Gastrocnemius medialis (tissue), 4 donors: Measurements from ENCODE around the gene ZMYM2. TPM values are rescaled to one million over a fixed set of nuclear protein-coding genes. Genes with fewer than 3 reads are reported as not detected.

Experiments used
- ATAC-seq, 2 donors: fragments of 150-250 bp; one replicate each; pipeline ENCODE4 v1.9.1; 2016
- DNase-seq, 2 donors: peaks; one replicate each; pipeline ENCODE4 v3.0.0-alpha.2; 2019
- H3K27ac ChIP-seq, 4 donors: fragments of 200-600 bp; sonication (generic); 1 replicate in 1 of 4; 2 replicates in 3 of 4; pipeline ENCODE4 v1.5.1; 2016 to 2018; ENCODE audit warnings: mild to moderate bottlenecking in 2 of 4, moderate library complexity in 1 of 4
- H3K27me3 ChIP-seq, 3 donors: fragments of 200-600 bp; sonication (generic) in 2 of 3; 1 replicate in 1 of 3; 2 replicates in 2 of 3; pipeline versions ENCODE4 v1.5.1 to v1.6.0; 2016 to 2019; ENCODE audit warnings: mild to moderate bottlenecking in 1 of 3, moderate library complexity in 1 of 3
- H3K36me3 ChIP-seq, 2 donors: fragments of 200-600 bp; sonication (generic) in 1 of 2; one replicate each; pipeline ENCODE4 v1.5.1; 2017 to 2018
- H3K4me1 ChIP-seq, 2 donors: fragments of 200-600 bp; sonication (generic) in 1 of 2; one replicate each; pipeline ENCODE4 v1.5.1; 2016 to 2017; ENCODE audit warnings: mild to moderate bottlenecking in 2 of 2
- H3K4me3 ChIP-seq, 4 donors: fragments of 200-600 bp; sonication (generic) in 3 of 4; 1 replicate in 1 of 4; 2 replicates in 3 of 4; pipeline ENCODE4 v1.5.1; 2016 to 2019; ENCODE audit warnings: mild to moderate bottlenecking in 2 of 4
- H3K9me3 ChIP-seq, 3 donors: fragments of 200-600 bp; sonication (generic) in 2 of 3; 1 replicate in 1 of 3; 2 replicates in 2 of 3; pipeline ENCODE4 v1.5.1; 2016 to 2019
- CTCF ChIP-seq, 5 experiments: fragments of 450-650 bp in 3 of 5; fragments of 200-600 bp in 2 of 5; sonication (generic) in 2 of 5; IDR thresholded peaks in 4 of 5; conservative IDR thresholded peaks in 1 of 5; 1 replicate in 4 of 5; 2 replicates in 1 of 5; pipeline ENCODE4 v1.5.1; 2016 to 2019; ENCODE audit warnings: antibody characterized with exemption in 5 of 5, mild to moderate bottlenecking in 3 of 5, moderate library complexity in 3 of 5
- POLR2A ChIP-seq, 2 donors: fragments of 450-650 bp; IDR thresholded peaks; one replicate each; pipeline ENCODE4 v1.6.1; 2017; ENCODE audit warnings: antibody characterized with exemption in 2 of 2, mild to moderate bottlenecking in 2 of 2, moderate library complexity in 2 of 2
- in situ Hi-C, 4 donors: fragments of 200-750 bp; cut with MboI; loops; one replicate each; pipeline versions ENCODE4 v1.15.0 to v1.8.0; 2017; ENCODE audit warnings: low sequenced_read_pairs in 4 of 4
- intact Hi-C: fragments of 100-400 bp; cut with DNase I; formaldehyde crosslinking; loops from one replicate; pipeline ENCODE4 v1.15.1; 2023; ENCODE audit warnings: low total_unique reads
- total RNA-seq, 4 donors: library from RNA; depleted of rRNA; stranded (reverse); fragments of >200 nt; gene quantifications; one replicate each; pipeline versions ENCODE4 v1.1.0 to v1.2.3, GENCODE V29; 2016

Gene ZMYM2
- total RNA-seq, 4 donors from 2014 or later, result 35.3 to 58.4 (median 47.1) TPM

GRCh38 chr13:20126541-20127261 is 168.2 kb downstream of the ZMYM2 start:
- H3K27ac ChIP-seq, result peak overlapping the region; percentile 66 to 79 (median 72)
- in situ Hi-C loops, result no loop called here
- H3K4me1 ChIP-seq, result peaks cover 15 to 16% of the 10 kb centered on the region in 2 donors
- TF ChIP-seq CTCF (IDR thresholded peaks at IDR 0.05 in 4 of 5, conservative IDR thresholded peaks at IDR 0.05 in 1 of 5) (no peak), POLR2A (IDR thresholded peaks at IDR 0.05) (no peak)
- ATAC-seq (peak; percentile 41 to 63), DNase-seq (peak in 1 of 2 donors; percentile 34)
- no peaks in the 10 kb centered on the region for H3K9me3 ChIP-seq
- no peaks in the 10 kb centered on the region for H3K27me3 ChIP-seq
- intact Hi-C loops, result loop anchor here (5.0 kb wide), 1 partner anchor 44 kb away; no protein-coding TSS in a partner anchor
- H3K36me3 ChIP-seq, result no peaks in the 10 kb centered on the region
- no peak overlapping the region for H3K4me3 ChIP-seq

- H3K36me3 ChIP-seq, result no peaks in the 10 kb centered on the region
- no peaks in the 10 kb centered on the region for H3K27me3 ChIP-seq
- TF ChIP-seq CTCF (IDR thresholded peaks at IDR 0.05 in 4 of 5, conservative IDR thresholded peaks at IDR 0.05 in 1 of 5) (no peak), POLR2A (IDR thresholded peaks at IDR 0.05) (no peak)
- no peak for ATAC-seq
- peaks cover 15 to 16% of the 10 kb centered on the region in 2 donors for H3K4me1 ChIP-seq
- no peaks in the 10 kb centered on the region for H3K9me3 ChIP-seq
- intact Hi-C loops, result loop anchor here (5.0 kb wide), 1 partner anchor 45 kb away; no protein-coding TSS in a partner anchor
- no peak for DNase-seq
- H3K4me3 ChIP-seq, result peak overlapping the region; percentile 58 to 69 (median 66)
- in situ Hi-C loops, result no loop called here
- H3K27ac ChIP-seq, result peak overlapping the region; percentile 71 to 79 (median 72)
Measured at GRCh38 chr13:20127262-20127561, 168.7 kb downstream of the ZMYM2 start.

GRCh38 chr13:20127562-20128458 is 169.3 kb downstream of the ZMYM2 start:
- DNase-seq (peak; percentile 47 to 60), ATAC-seq (peak; percentile 80 to 83)
- intact Hi-C loops (loop anchor here (5.0 kb wide), 1 partner anchor 46 kb away; no protein-coding TSS in a partner anchor), in situ Hi-C loops (no loop called here)
- H3K27me3 ChIP-seq, result no peaks in the 10 kb centered on the region
- TF ChIP-seq POLR2A (IDR thresholded peaks at IDR 0.05) (peak in 1 of 2 donors; percentile 35), CTCF (IDR thresholded peaks at IDR 0.05 in 4 of 5, conservative IDR thresholded peaks at IDR 0.05 in 1 of 5) (peak in 3 of 5 experiments; percentile 25 to 58 (median 51))
- peak overlapping the region; percentile 71 to 79 (median 72) for H3K27ac ChIP-seq
- no peaks in the 10 kb centered on the region for H3K9me3 ChIP-seq
- H3K4me1 ChIP-seq, result peaks cover 15 to 16% of the 10 kb centered on the region in 2 donors
- peak overlapping the region; percentile 58 to 69 (median 66) for H3K4me3 ChIP-seq
- H3K36me3 ChIP-seq, result no peaks in the 10 kb centered on the region

- ATAC-seq (peak; percentile 8 to 19), DNase-seq (no peak)
- H3K36me3 ChIP-seq, result no peaks in the 10 kb centered on the region
- H3K9me3 ChIP-seq, result no peaks in the 10 kb centered on the region
- H3K4me1 ChIP-seq, result peaks cover 15 to 16% of the 10 kb centered on the region in 2 donors
- H3K27ac ChIP-seq, result peak overlapping the region; percentile 71 to 79 (median 72)
- H3K4me3 ChIP-seq, result peak overlapping the region; percentile 58 to 69 (median 66)
- no peaks in the 10 kb centered on the region for H3K27me3 ChIP-seq
- no peak for TF ChIP-seq POLR2A (IDR thresholded peaks at IDR 0.05)
- TF ChIP-seq CTCF (IDR thresholded peaks at IDR 0.05 in 4 of 5, conservative IDR thresholded peaks at IDR 0.05 in 1 of 5), result peak in 3 of 5 experiments; percentile 14 to 50 (median 46)
- in situ Hi-C loops (no loop called here), intact Hi-C loops (loop anchor here (5.0 kb wide), 1 partner anchor 46 kb away; no protein-coding TSS in a partner anchor)
Measured at GRCh38 chr13:20128459-20128931, 170.0 kb downstream of the ZMYM2 start.
